GM23338 (cell line): Measurements from ENCODE around the gene PALM.

ENCODE experiments used
- CREB1 ChIP-seq: fragments of 250-450 bp; sonication (Bioruptor Pico); IDR thresholded peaks from 2 replicates; pipeline ENCODE4 v1.5.0; 2020; ENCODE audit warnings: low read depth, mild to moderate bottlenecking, moderate library complexity
- EZH2 ChIP-seq: fragments of 200-600 bp; sonication (generic); IDR thresholded peaks from one replicate; pipeline ENCODE4 v1.8.0; 2017; ENCODE audit warnings: antibody characterized with exemption, mild to moderate bottlenecking, low read depth; ENCODE audit not compliant: unreplicated experiment
- EZH2phosphoT487 ChIP-seq: fragments of 200-600 bp; sonication (generic); IDR thresholded peaks from one replicate; pipeline ENCODE4 v1.8.1; 2018; ENCODE audit warnings: antibody characterized with exemption; ENCODE audit not compliant: unreplicated experiment
- JUNB ChIP-seq: IDR thresholded peaks from one replicate; pipeline ENCODE4 v1.6.1; 2016; ENCODE audit warnings: antibody characterized with exemption; ENCODE audit not compliant: unreplicated experiment
- NANOG ChIP-seq: IDR thresholded peaks from 2 replicates; pipeline ENCODE4 v1.6.1; 2016; ENCODE audit warnings: antibody characterized with exemption, borderline replicate concordance
- POLR2AphosphoS5 ChIP-seq: IDR thresholded peaks from 2 replicates; pipeline ENCODE4 v1.6.1; 2016; ENCODE audit warnings: antibody characterized with exemption, low read depth
- STAT1 ChIP-seq: IDR thresholded peaks from one replicate; pipeline ENCODE4 v1.6.1; 2016; ENCODE audit warnings: antibody characterized with exemption; ENCODE audit not compliant: unreplicated experiment
- ZNF114 ChIP-seq: fragments of 250-450 bp; sonication (Bioruptor Pico); IDR thresholded peaks from 2 replicates; pipeline ENCODE4 v1.5.0; 2020; ENCODE audit warnings: mild to moderate bottlenecking, moderate library complexity
- ZNF331 ChIP-seq: fragments of 250-450 bp; sonication (Bioruptor Pico); IDR thresholded peaks from 2 replicates; pipeline ENCODE4 v1.5.0; 2020; ENCODE audit warnings: low read depth, mild to moderate bottlenecking, moderate library complexity
- TF ChIP-seq, protein P1 (sequence below), 2 experiments: fragments of 200-600 bp in 1 of 2; sonication (generic) in 1 of 2; conservative IDR thresholded peaks; 2 replicates each; pipeline versions ENCODE4 v1.5.1 to v1.6.1; 2016 to 2017; ENCODE audit warnings: antibody characterized with exemption in 2 of 2, low read depth in 2 of 2, mild to moderate bottlenecking in 2 of 2, moderate library complexity in 1 of 2
- TF ChIP-seq, protein P2 (sequence below): IDR thresholded peaks from one replicate; pipeline ENCODE4 v1.6.1; 2018; ENCODE audit warnings: antibody characterized with exemption; ENCODE audit not compliant: unreplicated experiment

DNA sequence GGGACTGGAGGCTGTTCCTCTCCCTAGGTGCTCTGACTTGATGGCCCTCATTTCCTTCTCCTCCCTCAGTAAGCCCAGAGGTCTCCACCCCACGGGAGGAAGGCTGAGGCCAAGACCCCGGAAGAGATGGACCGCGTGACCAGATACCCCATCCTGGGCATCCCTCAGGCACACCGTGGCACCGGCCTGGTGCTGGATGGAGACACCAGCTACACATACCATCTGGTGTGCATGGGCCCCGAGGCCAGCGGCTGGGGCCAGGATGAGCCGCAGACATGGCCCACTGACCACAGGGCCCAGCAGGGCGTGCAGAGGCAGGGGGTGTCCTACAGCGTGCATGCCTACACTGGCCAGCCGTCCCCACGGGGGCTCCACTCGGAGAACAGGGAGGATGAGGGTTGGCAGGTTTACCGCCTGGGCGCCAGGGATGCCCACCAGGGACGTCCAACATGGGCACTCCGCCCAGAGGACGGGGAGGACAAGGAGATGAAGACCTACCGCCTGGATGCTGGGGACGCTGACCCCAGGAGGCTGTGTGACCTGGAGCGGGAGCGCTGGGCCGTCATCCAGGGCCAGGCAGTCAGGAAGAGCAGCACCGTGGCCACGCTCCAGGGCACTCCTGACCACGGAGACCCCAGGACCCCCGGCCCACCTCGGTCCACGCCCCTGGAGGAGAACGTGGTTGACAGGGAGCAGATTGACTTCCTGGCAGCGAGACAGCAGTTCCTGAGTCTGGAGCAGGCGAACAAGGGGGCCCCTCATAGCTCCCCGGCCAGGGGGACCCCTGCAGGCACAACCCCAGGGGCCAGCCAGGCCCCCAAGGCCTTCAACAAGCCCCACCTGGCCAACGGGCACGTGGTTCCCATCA is 48.3 kb downstream of the PALM start:
- TF ChIP-seq, protein P1, sequence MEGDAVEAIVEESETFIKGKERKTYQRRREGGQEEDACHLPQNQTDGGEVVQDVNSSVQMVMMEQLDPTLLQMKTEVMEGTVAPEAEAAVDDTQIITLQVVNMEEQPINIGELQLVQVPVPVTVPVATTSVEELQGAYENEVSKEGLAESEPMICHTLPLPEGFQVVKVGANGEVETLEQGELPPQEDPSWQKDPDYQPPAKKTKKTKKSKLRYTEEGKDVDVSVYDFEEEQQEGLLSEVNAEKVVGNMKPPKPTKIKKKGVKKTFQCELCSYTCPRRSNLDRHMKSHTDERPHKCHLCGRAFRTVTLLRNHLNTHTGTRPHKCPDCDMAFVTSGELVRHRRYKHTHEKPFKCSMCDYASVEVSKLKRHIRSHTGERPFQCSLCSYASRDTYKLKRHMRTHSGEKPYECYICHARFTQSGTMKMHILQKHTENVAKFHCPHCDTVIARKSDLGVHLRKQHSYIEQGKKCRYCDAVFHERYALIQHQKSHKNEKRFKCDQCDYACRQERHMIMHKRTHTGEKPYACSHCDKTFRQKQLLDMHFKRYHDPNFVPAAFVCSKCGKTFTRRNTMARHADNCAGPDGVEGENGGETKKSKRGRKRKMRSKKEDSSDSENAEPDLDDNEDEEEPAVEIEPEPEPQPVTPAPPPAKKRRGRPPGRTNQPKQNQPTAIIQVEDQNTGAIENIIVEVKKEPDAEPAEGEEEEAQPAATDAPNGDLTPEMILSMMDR (conservative IDR thresholded peaks at IDR 0.05; ENCODE audit: low read depth in 2 of 2) = no peak
- no peak for TF ChIP-seq ZNF114 (CRISPR knock-in tag)
- TF ChIP-seq EZH2 = no peak
- no peak for TF ChIP-seq EZH2phosphoT487
- no peak for TF ChIP-seq CREB1 (CRISPR knock-in tag)
- TF ChIP-seq POLR2AphosphoS5 = no peak
- no peak for TF ChIP-seq JUNB
- TF ChIP-seq, protein P2, sequence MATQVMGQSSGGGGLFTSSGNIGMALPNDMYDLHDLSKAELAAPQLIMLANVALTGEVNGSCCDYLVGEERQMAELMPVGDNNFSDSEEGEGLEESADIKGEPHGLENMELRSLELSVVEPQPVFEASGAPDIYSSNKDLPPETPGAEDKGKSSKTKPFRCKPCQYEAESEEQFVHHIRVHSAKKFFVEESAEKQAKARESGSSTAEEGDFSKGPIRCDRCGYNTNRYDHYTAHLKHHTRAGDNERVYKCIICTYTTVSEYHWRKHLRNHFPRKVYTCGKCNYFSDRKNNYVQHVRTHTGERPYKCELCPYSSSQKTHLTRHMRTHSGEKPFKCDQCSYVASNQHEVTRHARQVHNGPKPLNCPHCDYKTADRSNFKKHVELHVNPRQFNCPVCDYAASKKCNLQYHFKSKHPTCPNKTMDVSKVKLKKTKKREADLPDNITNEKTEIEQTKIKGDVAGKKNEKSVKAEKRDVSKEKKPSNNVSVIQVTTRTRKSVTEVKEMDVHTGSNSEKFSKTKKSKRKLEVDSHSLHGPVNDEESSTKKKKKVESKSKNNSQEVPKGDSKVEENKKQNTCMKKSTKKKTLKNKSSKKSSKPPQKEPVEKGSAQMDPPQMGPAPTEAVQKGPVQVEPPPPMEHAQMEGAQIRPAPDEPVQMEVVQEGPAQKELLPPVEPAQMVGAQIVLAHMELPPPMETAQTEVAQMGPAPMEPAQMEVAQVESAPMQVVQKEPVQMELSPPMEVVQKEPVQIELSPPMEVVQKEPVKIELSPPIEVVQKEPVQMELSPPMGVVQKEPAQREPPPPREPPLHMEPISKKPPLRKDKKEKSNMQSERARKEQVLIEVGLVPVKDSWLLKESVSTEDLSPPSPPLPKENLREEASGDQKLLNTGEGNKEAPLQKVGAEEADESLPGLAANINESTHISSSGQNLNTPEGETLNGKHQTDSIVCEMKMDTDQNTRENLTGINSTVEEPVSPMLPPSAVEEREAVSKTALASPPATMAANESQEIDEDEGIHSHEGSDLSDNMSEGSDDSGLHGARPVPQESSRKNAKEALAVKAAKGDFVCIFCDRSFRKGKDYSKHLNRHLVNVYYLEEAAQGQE = no peak
- TF ChIP-seq NANOG = no peak
- no peak for TF ChIP-seq ZNF331
- no peak for TF ChIP-seq STAT1
